GM21786 (cell line): ENCODE data around the gene METAP2.
"Not testable (repeated sequence)": the region's sequence is repeated elsewhere in the genome, so short reads cannot be mapped to it uniquely, and the experiment has no call there.

ENCODE experiments used
- ATAC-seq: cut with Tn5 transposase; IDR thresholded peaks from one replicate; pipeline ENCODE4 v1.9.1; 2021; ENCODE audit not compliant: unreplicated experiment

METAP2 gene

DNA sequence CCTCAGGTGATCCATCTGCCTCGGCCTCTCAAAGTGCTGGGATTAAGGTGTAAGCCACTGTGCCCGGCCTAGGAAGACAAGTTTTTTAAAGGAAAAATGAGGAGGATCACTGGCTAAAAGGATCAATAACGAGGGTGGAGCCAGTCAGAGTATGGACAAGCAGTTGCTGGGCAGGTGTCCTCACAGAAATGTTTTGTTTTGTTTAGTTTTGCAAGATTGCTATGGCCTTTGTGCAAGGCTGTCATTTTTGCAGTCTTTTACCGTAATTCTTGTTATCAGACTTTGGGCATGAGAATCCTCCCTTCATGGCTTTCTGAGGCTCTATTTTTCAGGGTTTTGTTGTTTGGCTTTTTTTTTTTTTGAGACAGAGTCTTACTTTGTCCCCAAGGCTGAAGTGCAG is 11.9 kb upstream of the METAP2 start:
- ATAC-seq = no peak

GRCh38 chr12:95462551-95462950 is 11.4 kb upstream of the METAP2 start:
- no peak for ATAC-seq

DNA sequence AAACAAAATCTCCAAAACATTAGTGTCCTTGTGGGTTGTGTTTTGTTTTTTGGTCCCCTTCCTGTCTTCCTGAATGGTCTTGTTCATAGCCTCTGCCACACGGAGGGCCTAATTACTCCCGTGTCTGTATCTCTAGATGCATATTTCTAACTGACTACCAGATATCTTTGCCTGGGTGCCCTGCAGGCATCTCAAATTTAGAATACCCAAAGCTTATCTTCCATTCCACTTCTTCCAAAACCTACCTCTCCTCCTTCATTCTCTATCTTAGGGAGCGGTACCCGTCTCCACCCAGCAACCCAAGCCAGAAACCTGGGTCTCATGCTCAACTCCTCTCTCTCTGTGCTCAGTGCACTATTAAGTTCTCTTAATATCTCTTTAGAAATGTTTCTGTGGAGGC is 10.9 kb upstream of the METAP2 start:
- no peak for ATAC-seq

DNA sequence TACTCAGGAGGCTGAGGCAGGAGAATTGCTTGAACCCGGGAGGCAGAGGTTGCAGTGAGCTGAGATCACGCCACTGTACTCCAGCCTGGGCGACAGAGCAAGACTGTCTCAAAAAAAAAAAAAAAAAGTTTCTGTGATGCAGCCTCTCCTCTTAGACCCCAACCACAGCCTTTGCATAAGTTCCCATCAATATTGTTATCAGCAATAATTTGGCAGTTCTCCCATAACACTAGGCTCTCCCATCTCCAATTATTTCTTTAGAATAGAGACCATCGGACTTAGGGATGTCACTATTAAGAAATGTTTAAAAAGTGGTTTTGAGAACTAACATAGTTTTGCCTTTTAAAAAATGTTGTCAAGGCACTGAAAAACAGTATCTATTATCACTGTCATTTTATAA is 10.2 kb upstream of the METAP2 start:
- ATAC-seq = not testable (repeated sequence)

GRCh38 chr12:95465275-95465674 is 8.7 kb upstream of the METAP2 start:
- ATAC-seq = no peak

- no peak for ATAC-seq
Measured at GRCh38 chr12:95470300-95470699, 3.7 kb upstream of the METAP2 start.

GRCh38 chr12:95473231-95473883 is 595 bp upstream of the METAP2 start:
- ATAC-seq = peak; percentile 29

- ATAC-seq = no peak
Measured at GRCh38 chr12:95474660-95474958, 657 bp downstream of the METAP2 start.

DNA sequence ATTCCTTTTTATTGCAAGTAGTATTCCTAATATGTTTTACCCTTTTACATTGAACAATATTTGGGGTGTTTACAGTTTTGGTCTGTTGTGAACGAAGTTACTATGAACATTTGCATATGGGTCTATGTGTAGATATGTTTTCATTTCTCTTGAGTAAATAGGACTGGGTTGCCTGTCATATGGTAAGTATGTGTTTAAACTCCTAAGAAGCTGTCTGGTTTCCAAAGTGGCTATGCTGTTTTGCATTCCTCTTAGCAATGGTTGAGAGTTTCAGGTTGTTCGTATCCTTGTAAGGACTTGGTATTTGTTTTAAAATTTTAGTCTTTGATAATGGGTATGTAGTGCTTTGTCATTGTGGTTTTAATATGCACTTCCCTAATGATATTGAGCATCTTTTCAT is 6.3 kb downstream of the METAP2 start:
- no peak for ATAC-seq

GRCh38 chr12:95481072-95481471 is 7.1 kb downstream of the METAP2 start:
- ATAC-seq = no peak

GRCh38 chr12:95481888-95482287 is 7.9 kb downstream of the METAP2 start:
- no peak for ATAC-seq

GRCh38 chr12:95482564-95482963 is 8.6 kb downstream of the METAP2 start:
- not testable (repeated sequence) for ATAC-seq

DNA sequence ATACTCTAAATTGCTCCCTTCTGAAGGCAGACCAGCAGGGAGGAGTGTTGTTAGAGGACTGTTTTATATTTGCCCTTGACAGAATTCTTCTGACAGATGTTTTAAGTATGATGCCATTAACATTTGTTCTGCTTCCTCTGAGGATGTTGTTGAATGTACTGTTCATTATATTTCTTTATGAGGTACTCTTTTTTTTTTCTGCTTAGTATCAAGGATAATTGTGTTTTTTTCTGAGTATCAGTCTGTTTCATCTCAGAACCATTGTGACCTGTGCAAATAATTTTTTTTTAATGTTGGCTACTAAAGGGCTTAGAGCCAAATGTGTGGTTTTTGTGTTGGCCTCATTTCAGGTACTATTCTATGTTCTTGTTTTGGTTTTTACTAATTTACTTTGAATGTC is 10.6 kb downstream of the METAP2 start:
- no peak for ATAC-seq

DNA sequence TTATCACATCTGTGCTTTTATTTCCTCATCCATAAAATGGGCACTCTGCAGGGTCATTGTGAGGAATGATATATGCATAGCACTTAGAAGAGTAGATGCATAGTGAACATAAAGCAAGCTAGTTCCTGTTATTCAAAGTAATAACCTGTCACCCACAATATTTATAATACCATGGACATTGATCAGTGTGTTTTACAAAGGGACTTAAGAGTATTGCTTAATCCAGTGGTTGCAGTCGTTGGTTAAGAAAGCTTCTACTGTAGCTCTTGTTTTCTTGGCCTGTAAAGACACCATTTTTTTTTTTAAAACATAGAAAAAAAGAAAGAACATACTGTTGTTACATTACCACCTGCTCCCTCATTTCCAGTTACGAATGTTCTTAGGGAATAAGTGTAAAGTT is 13.1 kb downstream of the METAP2 start:
- ATAC-seq = no peak

DNA sequence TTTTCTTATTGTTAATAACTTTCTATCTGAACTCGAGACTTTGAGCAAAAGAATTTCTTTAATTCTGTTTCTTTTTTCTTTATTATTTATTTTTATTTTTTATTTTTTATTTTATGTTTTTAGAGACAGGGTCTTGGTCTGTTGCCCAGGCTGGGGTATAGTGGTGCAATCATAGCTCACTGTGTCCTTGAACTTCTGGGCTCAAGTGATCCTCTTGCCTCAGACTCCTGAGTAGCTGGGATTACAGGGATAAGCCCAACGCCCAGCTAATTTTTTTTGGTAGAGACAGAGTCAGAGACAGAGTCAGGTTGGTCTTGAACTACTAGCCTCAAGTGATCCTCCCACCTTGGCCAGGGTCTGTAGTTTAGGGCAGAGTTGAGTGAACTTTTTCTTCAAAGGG is 18.5 kb downstream of the METAP2 start:
- no peak for ATAC-seq

- no peak for ATAC-seq
Measured at GRCh38 chr12:95494888-95495287, 20.9 kb downstream of the METAP2 start.

- no peak for ATAC-seq
Measured at GRCh38 chr12:95495433-95495832, 21.5 kb downstream of the METAP2 start.

GRCh38 chr12:95497031-95497430 is 23.1 kb downstream of the METAP2 start:
- ATAC-seq = no peak

DNA sequence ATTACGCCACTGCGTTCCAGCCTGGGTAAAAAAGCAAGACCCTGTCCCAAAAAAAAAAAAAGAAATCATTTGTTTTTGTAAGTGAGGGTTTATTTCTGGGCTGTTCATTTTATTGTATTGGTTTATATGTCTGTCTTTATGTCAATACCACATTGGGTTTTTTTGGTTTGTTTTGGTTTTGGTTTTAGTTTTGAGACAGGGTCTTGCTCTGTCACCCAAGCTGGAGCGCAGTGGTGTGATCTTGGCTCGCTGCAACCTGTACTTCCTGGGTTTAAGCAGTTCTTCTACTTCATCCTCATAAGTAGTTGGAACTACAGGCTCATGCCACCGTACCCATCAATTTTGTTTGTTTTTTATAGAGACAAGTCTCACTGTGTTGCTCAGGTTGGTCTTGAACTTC is 25.0 kb downstream of the METAP2 start:
- ATAC-seq = no peak

DNA sequence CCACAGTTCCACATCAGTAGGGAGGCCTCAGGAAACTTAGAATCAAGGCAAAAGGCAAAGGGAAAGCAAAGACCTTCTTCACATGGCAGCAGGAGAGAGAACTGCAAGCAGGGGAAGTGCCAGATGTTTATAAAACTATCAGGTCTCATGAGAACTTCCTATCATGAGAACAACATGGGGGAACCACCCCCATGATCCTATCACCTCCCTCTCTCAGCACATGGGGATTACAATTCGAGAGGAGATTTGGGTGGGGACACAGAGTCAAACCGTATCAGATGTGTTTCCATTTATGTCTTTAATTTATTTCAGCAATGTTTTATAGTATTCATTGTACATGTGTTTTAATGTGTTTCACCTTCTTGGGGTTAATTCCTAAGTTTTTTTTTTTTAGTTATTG is 25.8 kb downstream of the METAP2 start:
- ATAC-seq = no peak

GRCh38 chr12:95504140-95504539 is 30.2 kb downstream of the METAP2 start:
- no peak for ATAC-seq

- no peak for ATAC-seq
Measured at GRCh38 chr12:95505039-95505438, 31.1 kb downstream of the METAP2 start.

- ATAC-seq = no peak
Measured at GRCh38 chr12:95506707-95507523, 33.0 kb downstream of the METAP2 start.
